SK-N-MC (cell line): ENCODE measurements around the gene AKTIP.

ENCODE experiments used
- DNase-seq: peaks from one replicate; pipeline ENCODE4 v3.0.0-alpha.2; 2011; ENCODE audit warnings: low read depth, low spot score
- H3K27ac ChIP-seq: fragments of 200-600 bp; sonication (generic); 2 replicates; pipeline ENCODE4 v1.5.1; 2016; ENCODE audit warnings: mixed run types
- H3K36me3 ChIP-seq: fragments of 200-600 bp; sonication (generic); 2 replicates; pipeline ENCODE4 v1.6.1; 2017; ENCODE audit warnings: antibody characterized with exemption, low read length, mixed read lengths; ENCODE audit not compliant: insufficient read depth
- H3K4me3 ChIP-seq: fragments of 200-600 bp; sonication (generic); 2 replicates; pipeline ENCODE4 v1.5.1; 2016
- H3K9ac ChIP-seq: fragments of 200-600 bp; sonication (generic); 2 replicates; pipeline ENCODE4 v1.8.0; 2017; ENCODE audit warnings: mixed run types, mixed read lengths; ENCODE audit not compliant: insufficient read length
- H3K9me3 ChIP-seq: fragments of 200-600 bp; sonication (generic); 2 replicates; pipeline ENCODE4 v1.6.1; 2017; ENCODE audit warnings: low read depth, mild to moderate bottlenecking, antibody characterized with exemption, low read length, moderate library complexity, mixed read lengths
- EZH2 ChIP-seq: fragments of 200-600 bp; sonication (generic); IDR thresholded peaks from one replicate; pipeline ENCODE4 v1.6.1; 2017; ENCODE audit warnings: antibody characterized with exemption
- FOXP2 ChIP-seq: optimal IDR thresholded peaks from 2 replicates; pipeline ENCODE3; 2011; ENCODE audit warnings: mild to moderate bottlenecking, moderate library complexity; ENCODE audit not compliant: insufficient read depth; ENCODE audit errors: extremely low read length, control extremely low read depth
- POLR2AphosphoS5 ChIP-seq: IDR thresholded peaks from 2 replicates; pipeline ENCODE4 v1.6.1; 2012; ENCODE audit warnings: mild to moderate bottlenecking, low read depth, low read length, borderline replicate concordance

The AKTIP gene

DNA sequence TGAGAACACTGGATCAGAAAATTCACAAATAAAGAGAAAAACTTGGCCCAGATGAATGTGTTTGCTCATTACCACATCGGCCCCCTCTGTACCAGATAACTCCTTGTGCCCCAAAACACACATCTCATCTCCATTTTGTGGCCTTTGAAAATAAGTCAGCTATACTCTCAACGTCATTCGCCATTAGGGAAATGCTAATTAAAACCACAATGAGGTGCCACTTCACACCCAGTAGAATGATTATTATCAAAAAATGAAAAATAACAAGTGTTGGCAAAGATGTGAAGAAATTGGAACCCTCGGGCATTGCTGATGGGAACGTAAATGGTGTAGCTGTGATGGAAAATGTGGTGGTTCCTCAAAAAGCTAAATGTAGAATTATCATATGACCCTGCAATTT is 34.6 kb upstream of the AKTIP start:
- DNase-seq: no peak
- no peak overlapping the region for H3K9ac ChIP-seq
- no peak overlapping the region for H3K4me3 ChIP-seq
- no peak for TF ChIP-seq FOXP2
- no peak for TF ChIP-seq POLR2AphosphoS5
- TF ChIP-seq EZH2: no peak
- no peak overlapping the region for H3K27ac ChIP-seq
- no peaks in the 10 kb centered on the region for H3K36me3 ChIP-seq
- H3K9me3 ChIP-seq: no peaks in the 10 kb centered on the region

DNA sequence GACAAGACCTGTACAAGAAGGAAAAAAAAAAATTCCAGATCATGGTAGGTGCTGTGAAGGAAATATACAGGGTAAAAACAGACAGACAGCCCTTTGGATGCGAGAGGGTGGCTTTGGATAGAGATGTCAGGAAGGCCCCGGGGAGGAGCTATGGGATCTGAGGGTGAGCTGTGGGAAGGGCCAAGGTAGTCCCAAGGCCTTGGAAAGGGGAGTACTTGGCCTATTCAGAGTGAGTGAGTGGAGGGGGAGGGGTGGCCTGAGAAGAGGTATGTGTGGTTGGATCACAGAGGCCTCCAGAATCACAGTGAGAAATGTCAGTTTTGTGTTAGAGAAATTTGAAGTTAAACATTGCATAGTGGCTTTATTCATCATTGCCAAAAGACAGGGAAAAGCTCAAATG is 31.2 kb upstream of the AKTIP start:
- Histone ChIP-seq H3K36me3 (no peaks in the 10 kb centered on the region), H3K27ac (no peak overlapping the region), H3K4me3 (no peak overlapping the region), H3K9ac (no peak overlapping the region), H3K9me3 (no peaks in the 10 kb centered on the region)
- DNase-seq: no peak
- no peak for TF ChIP-seq POLR2AphosphoS5
- no peak for TF ChIP-seq FOXP2
- no peak for TF ChIP-seq EZH2

- no peaks in the 10 kb centered on the region for H3K36me3 ChIP-seq
- no peak for TF ChIP-seq FOXP2
- TF ChIP-seq POLR2AphosphoS5: no peak
- no peak for TF ChIP-seq EZH2
- no peak overlapping the region for H3K4me3 ChIP-seq
- no peak for DNase-seq
- H3K9ac ChIP-seq: no peak overlapping the region
- H3K27ac ChIP-seq: no peak overlapping the region
- no peaks in the 10 kb centered on the region for H3K9me3 ChIP-seq
Observed at GRCh38 chr16:53530741-53531140, 27.7 kb upstream of the AKTIP start.

DNA sequence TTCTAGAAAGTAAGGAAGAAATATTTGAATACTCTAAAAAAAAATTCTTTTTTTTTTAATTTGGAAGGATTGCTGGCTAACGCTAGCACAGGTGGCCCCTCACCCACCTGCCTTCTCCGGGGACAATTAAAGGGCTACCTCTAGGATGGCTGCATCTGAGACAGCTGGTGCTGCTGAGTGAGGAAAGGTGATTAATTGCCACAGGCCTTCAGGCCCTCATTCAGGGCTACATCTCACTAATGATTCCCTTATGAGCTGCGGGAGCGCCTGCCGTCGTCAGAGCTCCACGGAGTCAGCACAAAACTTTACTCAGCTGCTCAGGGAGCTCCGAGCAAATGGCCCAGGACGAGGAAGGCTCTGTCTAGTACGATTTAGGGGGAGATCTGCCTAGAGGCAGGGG is 27.0 kb upstream of the AKTIP start:
- Histone ChIP-seq H3K36me3 (no peaks in the 10 kb centered on the region), H3K4me3 (no peak overlapping the region), H3K9ac (no peak overlapping the region), H3K9me3 (no peaks in the 10 kb centered on the region), H3K27ac (no peak overlapping the region)
- TF ChIP-seq POLR2AphosphoS5 (no peak), EZH2 (no peak), FOXP2 (no peak)
- no peak for DNase-seq

GRCh38 chr16:53529513-53529912 is 26.5 kb upstream of the AKTIP start:
- no peaks in the 10 kb centered on the region for H3K9me3 ChIP-seq
- H3K9ac ChIP-seq: no peak overlapping the region
- DNase-seq: no peak
- H3K4me3 ChIP-seq: no peak overlapping the region
- no peaks in the 10 kb centered on the region for H3K36me3 ChIP-seq
- TF ChIP-seq FOXP2: no peak
- no peak for TF ChIP-seq POLR2AphosphoS5
- no peak overlapping the region for H3K27ac ChIP-seq

- Histone ChIP-seq H3K36me3 (no peaks in the 10 kb centered on the region), H3K9me3 (no peaks in the 10 kb centered on the region), H3K27ac (no peak overlapping the region), H3K9ac (no peak overlapping the region), H3K4me3 (no peak overlapping the region)
- no peak for DNase-seq
- TF ChIP-seq POLR2AphosphoS5 (no peak), FOXP2 (no peak), EZH2 (no peak)
Observed at GRCh38 chr16:53528797-53529196, 25.8 kb upstream of the AKTIP start.

DNA sequence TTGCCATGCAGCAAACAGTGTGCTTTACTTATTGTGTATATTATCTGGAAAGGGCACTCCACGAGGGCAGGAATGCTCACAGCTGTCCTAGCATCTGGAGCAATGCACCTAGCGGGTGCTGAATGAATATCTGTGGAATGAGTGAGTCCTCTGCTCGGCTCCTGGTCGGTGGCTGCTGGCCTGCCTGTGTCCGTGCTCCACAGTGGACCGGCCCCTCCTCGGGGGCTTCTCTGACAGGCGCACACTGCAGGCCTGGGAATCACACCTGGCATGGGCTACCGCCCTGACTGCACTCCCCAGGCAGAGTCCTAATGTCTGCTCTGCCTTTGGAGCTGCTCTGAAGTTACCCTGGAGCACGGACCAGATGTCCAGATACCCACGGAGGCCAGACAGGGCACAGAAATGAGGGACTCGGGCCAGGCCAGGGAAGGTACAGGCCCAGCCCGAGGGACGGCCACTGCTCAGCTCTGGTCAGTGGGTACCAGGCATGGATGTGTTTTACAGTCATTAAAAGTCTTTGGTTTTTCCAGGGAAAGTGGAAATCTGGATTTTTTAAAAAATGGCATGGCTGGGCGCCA is 21.1 kb upstream of the AKTIP start:
- H3K27ac ChIP-seq: no peak overlapping the region
- H3K9me3 ChIP-seq: no peaks in the 10 kb centered on the region
- no peak overlapping the region for H3K9ac ChIP-seq
- H3K36me3 ChIP-seq: no peaks in the 10 kb centered on the region
- no peak overlapping the region for H3K4me3 ChIP-seq
- no peak for DNase-seq
- TF ChIP-seq POLR2AphosphoS5 (no peak), EZH2 (no peak)

GRCh38 chr16:53523126-53523804 is 20.3 kb upstream of the AKTIP start:
- no peak for TF ChIP-seq FOXP2
- H3K9ac ChIP-seq: no peak overlapping the region
- H3K4me3 ChIP-seq: no peak overlapping the region
- no peaks in the 10 kb centered on the region for H3K9me3 ChIP-seq
- no peaks in the 10 kb centered on the region for H3K36me3 ChIP-seq
- H3K27ac ChIP-seq: no peak overlapping the region
- no peak for DNase-seq

- H3K27ac ChIP-seq: no peak overlapping the region
- no peak for TF ChIP-seq POLR2AphosphoS5
- TF ChIP-seq EZH2: no peak
- no peak for TF ChIP-seq FOXP2
- DNase-seq: no peak
Observed at GRCh38 chr16:53519417-53520091, 16.5 kb upstream of the AKTIP start.

More at GRCh38 chr16:53519417-53520091, 16.5 kb upstream of the AKTIP start:
- no peaks in the 10 kb centered on the region for H3K36me3 ChIP-seq
- no peak overlapping the region for H3K9ac ChIP-seq
- H3K4me3 ChIP-seq: no peak overlapping the region; the same call in 1 of the 2 replicates
- no peaks in the 10 kb centered on the region for H3K9me3 ChIP-seq
